ENCODE data around the gene ANK3.

Gene ANK3

GRCh38 chr10:60417901-60418300 lies 28.2 kb upstream of the ANK3 start:
- ChIA-PET CTCF (interaction anchor here (0.8 to 1.1 kb wide), 3 partner anchors 11 to 304 kb away, joined by 3 to 4 read pairs (median 3); no protein-coding TSS in a partner anchor), POLR2A (no interaction called here)
- DNase-seq (ENCODE audit: low read depth, low spot score) = no peak
- no peak for TF ChIP-seq CTCF (IDR thresholded peaks at IDR 0.05; ENCODE audit: insufficient read depth, low read length, missing control alignments)
- no peak overlapping the region for H3K4me3 ChIP-seq (ENCODE audit: low read depth, low read length)

GRCh38 chr10:60417024-60417423 lies 27.3 kb upstream of the ANK3 start:
- CTCF ChIA-PET = interaction anchor here (0.8 to 1.0 kb wide), 2 partner anchors 9 to 12 kb away, joined by 3 to 4 read pairs; no protein-coding TSS in a partner anchor
- TF ChIP-seq CTCF (IDR thresholded peaks at IDR 0.05; ENCODE audit: insufficient read depth, low read length, missing control alignments) = no peak
- H3K4me3 ChIP-seq (ENCODE audit: low read depth, low read length) = no peak overlapping the region
- POLR2A ChIA-PET = no interaction called here
- no peak for DNase-seq (ENCODE audit: low read depth, low spot score)

- POLR2A ChIA-PET = no interaction called here
These were observed 25.4 kb upstream of the ANK3 start for GRCh38 chr10:60414877-60415585.

GRCh38 chr10:60414111-60414510 lies 24.4 kb upstream of the ANK3 start:
- no peak for TF ChIP-seq CTCF (IDR thresholded peaks at IDR 0.05; ENCODE audit: insufficient read depth, low read length, missing control alignments)
- ChIA-PET POLR2A (no interaction called here), CTCF (interaction anchor here (1.0 to 1.9 kb wide), 3 partner anchors 11 to 15 kb away, joined by 3 to 6 read pairs (median 3); no protein-coding TSS in a partner anchor)

More at GRCh38 chr10:60414877-60415585, 25.4 kb upstream of the ANK3 start:
- CTCF ChIA-PET = interaction anchor here (1.0 to 1.9 kb wide), 4 partner anchors 11 to 231 kb away, joined by 3 to 6 read pairs (median 3); no protein-coding TSS in a partner anchor
- no peak for TF ChIP-seq CTCF (IDR thresholded peaks at IDR 0.05; ENCODE audit: insufficient read depth, low read length, missing control alignments)
- DNase-seq (ENCODE audit: low read depth, low spot score) = peak; percentile 68
- H3K4me3 ChIP-seq (ENCODE audit: low read depth, low read length) = peak overlapping the region; percentile 35; the same call in 1 of the 2 replicates

GRCh38 chr10:60413306-60414012 lies 23.8 kb upstream of the ANK3 start:
- POLR2A ChIA-PET = no interaction called here

More at GRCh38 chr10:60414111-60414510, 24.4 kb upstream of the ANK3 start:
- H3K4me3 ChIP-seq (ENCODE audit: low read depth, low read length) = no peak overlapping the region
- DNase-seq (ENCODE audit: low read depth, low spot score) = no peak

More at GRCh38 chr10:60413306-60414012, 23.8 kb upstream of the ANK3 start:
- TF ChIP-seq CTCF (IDR thresholded peaks at IDR 0.05; ENCODE audit: insufficient read depth, low read length, missing control alignments) = no peak
- CTCF ChIA-PET = interaction anchor here (1.9 kb wide), 1 partner anchor 12 kb away, joined by 6 read pairs; no protein-coding TSS in a partner anchor
- no peak for DNase-seq (ENCODE audit: low read depth, low spot score)
- no peak overlapping the region for H3K4me3 ChIP-seq (ENCODE audit: low read depth, low read length)

All from AG04449 (cell line).